Lung (tissue), 12 donors: ENCODE data around the gene HSF5. TPM values are rescaled to one million over a fixed set of nuclear protein-coding genes. Genes with fewer than 3 reads are reported as not detected.

ENCODE experiments used
- ATAC-seq: fragments of 200-7000 bp; cut with Tn5 transposase; one replicate; pipeline ENCODE4 v1.9.1; 2020; ENCODE audit warnings: moderate number of reproducible peaks; ENCODE audit not compliant: insufficient read depth, low FRiP score
- DNase-seq, 3 donors: peaks; one replicate each; pipeline ENCODE4 v3.0.0-alpha.2; 2013 to 2017
- H3K27ac ChIP-seq, 2 donors: one replicate each; pipeline ENCODE4 v1.5.1; 2013; ENCODE audit warnings: mild to moderate bottlenecking in 2 of 2, moderate library complexity in 2 of 2, control low read depth in 1 of 2, inconsistent platforms in 1 of 2, low read depth in 1 of 2, low read length in 1 of 2
- H3K27me3 ChIP-seq, 3 donors: one replicate each; pipeline ENCODE4 v1.5.1; 2013; ENCODE audit warnings: low read length in 2 of 3; ENCODE audit not compliant: control insufficient read depth in 3 of 3, insufficient read depth in 3 of 3
- H3K36me3 ChIP-seq, 4 donors: one replicate each; pipeline ENCODE4 v1.5.1; 2013; ENCODE audit warnings: low read length in 4 of 4, mild to moderate bottlenecking in 1 of 4, moderate library complexity in 1 of 4; ENCODE audit not compliant: control insufficient read depth in 4 of 4, insufficient read depth in 4 of 4
- H3K4me1 ChIP-seq, 5 donors: one replicate each; pipeline ENCODE4 v1.5.1; 2013; ENCODE audit warnings: low read length in 5 of 5, mild to moderate bottlenecking in 2 of 5, moderate library complexity in 1 of 5; ENCODE audit not compliant: control insufficient read depth in 5 of 5, insufficient read depth in 5 of 5
- H3K4me3 ChIP-seq: one replicate; pipeline ENCODE4 v1.5.1; 2013; ENCODE audit warnings: mild to moderate bottlenecking, control low read depth, moderate library complexity
- H3K9ac ChIP-seq, 2 donors: one replicate each; pipeline ENCODE4 v1.5.1; 2013; ENCODE audit warnings: low read length in 2 of 2, control low read depth in 1 of 2; ENCODE audit not compliant: insufficient read depth in 1 of 2
- H3K9me3 ChIP-seq, 4 donors: one replicate each; pipeline ENCODE4 v1.5.1; 2013; ENCODE audit warnings: low read length in 3 of 4, mild to moderate bottlenecking in 1 of 4, moderate library complexity in 1 of 4; ENCODE audit not compliant: control insufficient read depth in 4 of 4, insufficient read depth in 3 of 4
- WGBS, 2 donors: extraction: QIAGEN DNeasy Blood & Tissue Kit; methylation state at CpG; one replicate each; pipeline ENCODE4 v1.1.7; 2013; 5-methylcytosine and 5-hydroxymethylcytosine counted together
- polyA plus RNA-seq, 2 donors: library from polyadenylated mRNA; stranded (reverse); fragments of 200-250 nt; gene quantifications; one replicate each; pipeline ENCODE4 v1.2.1, GENCODE V29; 2013
- total RNA-seq, 2 donors: library from RNA; depleted of rRNA in 1 of 2; stranded (reverse); fragments of >200 nt in 1 of 2; gene quantifications; one replicate each; pipeline ENCODE4 v1.2.1, GENCODE V29; 2014 to 2021
- TF ChIP-seq, protein P1 (sequence below): IDR thresholded peaks from 2 replicates; pipeline ENCODE4 v1.5.1; 2012; ENCODE audit warnings: mild to moderate bottlenecking; ENCODE audit errors: control extremely low read depth, extremely low read depth
- donor health status: control.
- donor health status: control.
- donor health status: Bipolar disorder and iron deficiency.
- donor health status: healthy.
- donor health status: DM: yes; HTN: yes; CAD: no.

The HSF5 gene
- total and polyA plus RNA-seq, 4 donors: 0.02 to 0.17 (median 0.08) TPM

DNA sequence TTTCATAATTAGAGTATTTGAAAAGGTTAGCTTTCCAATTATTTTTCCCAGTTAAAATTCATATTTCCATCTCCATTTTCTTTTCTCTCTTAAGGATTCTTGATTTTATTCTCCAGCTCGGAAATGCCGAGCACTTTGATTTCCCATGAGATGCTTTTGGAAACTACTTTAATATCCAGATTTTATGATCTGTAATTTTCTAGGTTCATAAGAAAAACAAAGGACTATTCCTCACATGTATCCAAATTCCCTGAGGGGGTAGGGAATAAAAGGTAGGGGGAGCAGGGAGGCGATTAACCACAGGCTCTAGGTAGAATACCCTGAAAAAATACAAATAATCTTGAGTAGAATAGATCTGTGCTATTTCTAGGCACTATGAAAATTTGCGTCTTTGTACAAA lies 71.8 kb downstream of the HSF5 start:
- no peaks in the 10 kb centered on the region for H3K27me3 ChIP-seq
- peaks cover 0 to 51% (median under 1%) of the 10 kb centered on the region in 5 donors for H3K4me1 ChIP-seq
- peak overlapping the region; percentile 89 to 95 for H3K9ac ChIP-seq
- no peaks in the 10 kb centered on the region for H3K9me3 ChIP-seq
- 65 to 89% methylated on average over 4 of the region's 4 CpGs for WGBS, 2 donors
- DNase-seq (peak in 1 of 3 donors; percentile 26), ATAC-seq (no peak)
- H3K4me3 ChIP-seq: no peak overlapping the region
- H3K27ac ChIP-seq: peak overlapping the region in 1 of 2 donors; percentile 78
- TF ChIP-seq, protein P1, sequence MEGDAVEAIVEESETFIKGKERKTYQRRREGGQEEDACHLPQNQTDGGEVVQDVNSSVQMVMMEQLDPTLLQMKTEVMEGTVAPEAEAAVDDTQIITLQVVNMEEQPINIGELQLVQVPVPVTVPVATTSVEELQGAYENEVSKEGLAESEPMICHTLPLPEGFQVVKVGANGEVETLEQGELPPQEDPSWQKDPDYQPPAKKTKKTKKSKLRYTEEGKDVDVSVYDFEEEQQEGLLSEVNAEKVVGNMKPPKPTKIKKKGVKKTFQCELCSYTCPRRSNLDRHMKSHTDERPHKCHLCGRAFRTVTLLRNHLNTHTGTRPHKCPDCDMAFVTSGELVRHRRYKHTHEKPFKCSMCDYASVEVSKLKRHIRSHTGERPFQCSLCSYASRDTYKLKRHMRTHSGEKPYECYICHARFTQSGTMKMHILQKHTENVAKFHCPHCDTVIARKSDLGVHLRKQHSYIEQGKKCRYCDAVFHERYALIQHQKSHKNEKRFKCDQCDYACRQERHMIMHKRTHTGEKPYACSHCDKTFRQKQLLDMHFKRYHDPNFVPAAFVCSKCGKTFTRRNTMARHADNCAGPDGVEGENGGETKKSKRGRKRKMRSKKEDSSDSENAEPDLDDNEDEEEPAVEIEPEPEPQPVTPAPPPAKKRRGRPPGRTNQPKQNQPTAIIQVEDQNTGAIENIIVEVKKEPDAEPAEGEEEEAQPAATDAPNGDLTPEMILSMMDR: no peak
- H3K36me3 ChIP-seq: no peaks in the 10 kb centered on the region

DNA sequence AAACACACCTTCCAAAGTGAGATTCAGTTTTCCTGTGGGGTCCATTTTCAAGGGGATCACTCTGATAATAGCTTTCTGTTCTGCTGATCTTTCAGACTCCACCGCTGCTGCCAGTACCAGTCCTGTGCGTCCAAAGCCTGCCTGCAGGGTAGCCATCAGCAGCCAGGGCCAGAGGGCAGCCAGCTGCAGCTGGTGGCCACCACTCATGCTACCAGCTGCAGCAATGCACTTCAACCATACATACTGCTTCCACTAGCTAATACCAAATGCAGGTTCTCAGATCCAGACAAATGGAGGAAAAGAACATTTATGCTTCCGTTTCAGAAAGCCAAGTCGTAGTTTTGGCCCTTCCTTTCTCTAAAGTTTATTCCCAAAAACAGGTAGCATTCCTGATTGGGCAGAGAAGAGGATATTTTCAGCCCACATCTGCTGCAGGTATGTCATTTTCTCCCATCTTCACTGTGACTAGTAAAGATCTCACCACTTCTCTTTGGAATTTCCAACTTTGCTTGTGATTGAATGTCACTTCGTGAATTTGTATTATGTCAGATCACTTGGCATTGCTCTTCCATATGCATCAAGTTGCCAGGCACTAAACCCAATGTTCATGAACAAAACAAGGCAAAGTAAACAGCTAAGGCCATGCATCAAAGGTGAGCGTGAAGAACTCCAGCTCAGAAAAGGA lies 72.7 kb downstream of the HSF5 start:
- Histone ChIP-seq H3K4me1 (peaks cover 0 to 59% (median 5%) of the 10 kb centered on the region in 5 donors), H3K4me3 (no peak overlapping the region), H3K9me3 (no peaks in the 10 kb centered on the region), H3K36me3 (no peaks in the 10 kb centered on the region), H3K27ac (peak overlapping the region; percentile 9 to 33), H3K27me3 (no peaks in the 10 kb centered on the region), H3K9ac (peak overlapping the region; percentile 27 to 95)
- WGBS, 2 donors: 60 to 81% methylated on average over 6 of the region's 6 CpGs
- DNase-seq: peak; percentile 65 to 71 (median 70)
- TF ChIP-seq, protein P1: no peak
- no peak for ATAC-seq

DNA sequence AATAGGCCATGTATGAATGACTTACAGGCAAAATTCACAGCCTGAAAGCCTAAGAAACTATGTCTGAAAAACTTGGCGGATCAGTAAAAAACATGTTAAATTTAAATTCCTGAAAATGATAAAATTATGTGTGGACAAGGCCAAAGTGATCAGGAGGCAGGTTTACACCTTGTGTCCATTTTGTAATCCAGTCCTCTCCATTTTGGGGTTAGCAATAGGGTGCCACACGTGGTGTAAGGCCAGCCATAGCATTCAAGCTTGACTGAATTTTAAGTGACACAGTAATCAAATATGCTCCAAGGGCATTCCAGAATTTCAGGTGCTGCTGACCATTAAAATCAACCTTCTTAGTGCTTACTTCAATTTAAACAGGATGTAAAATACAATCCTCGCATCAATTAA lies 73.6 kb downstream of the HSF5 start:
- DNase-seq (peak; percentile 41 to 67 (median 57)), ATAC-seq (no peak)
- TF ChIP-seq, protein P1: no peak
- peak overlapping the region; percentile 34 to 95 for H3K9ac ChIP-seq
- H3K27me3 ChIP-seq: no peaks in the 10 kb centered on the region
- no peak overlapping the region for H3K27ac ChIP-seq
- WGBS, 2 donors: 57 to 86% methylated on average over 3 of the region's 3 CpGs
- no peaks in the 10 kb centered on the region for H3K36me3 ChIP-seq
- peaks cover 0 to 60% (median 6%) of the 10 kb centered on the region in 5 donors for H3K4me1 ChIP-seq
- no peaks in the 10 kb centered on the region for H3K9me3 ChIP-seq
- H3K4me3 ChIP-seq: no peak overlapping the region
